T-helper 1 cell treated with Interleukin-12 subunit alpha and Interleukin-12 subunit beta and Interleukin-4 antibody, amounts not matched to agents 30 μg/mL and 1 μg/mL, for 36 hours (primary cell): Measurements from ENCODE around the gene PUS1.
"Not testable (repeated sequence)": the region's sequence is repeated elsewhere in the genome, so short reads cannot be mapped to it uniquely, and the experiment has no call there.

ENCODE experiments used
- H3K27ac Mint-ChIP-seq: one replicate; pipeline ENCODE4 v1.8.0; 2021; ENCODE audit warnings: mild to moderate bottlenecking, mixed read lengths
- H3K27me3 Mint-ChIP-seq: one replicate; pipeline ENCODE4 v1.8.0; 2021; ENCODE audit warnings: low read depth, mixed read lengths
- H3K36me3 Mint-ChIP-seq: one replicate; pipeline ENCODE4 v1.8.0; 2021; ENCODE audit warnings: low read depth, mixed read lengths
- H3K4me1 Mint-ChIP-seq: one replicate; pipeline ENCODE4 v1.8.0; 2021; ENCODE audit warnings: low read depth, mixed read lengths
- H3K4me3 Mint-ChIP-seq: one replicate; pipeline ENCODE4 v1.8.0; 2021; ENCODE audit warnings: mild to moderate bottlenecking, moderate library complexity, mixed read lengths
- H3K9me3 Mint-ChIP-seq: one replicate; pipeline ENCODE4 v1.8.0; 2021; ENCODE audit warnings: mixed read lengths

PUS1 gene

GRCh38 chr12:131928711-131929580 lies at the start of gene PUS1:
TSS of gene PUS1 (plus strand) at chr12:131929276. CDS start at chr12:131929723, 447 bp downstream.
- H3K27ac Mint-ChIP-seq, result peak within 1 kb of the TSS; percentile 94
- no peaks in the 10 kb centered on the region for H3K9me3 Mint-ChIP-seq
- H3K4me3 Mint-ChIP-seq, result peak within 1 kb of the TSS; percentile 94
- H3K27me3 Mint-ChIP-seq, result no peaks in the 10 kb centered on the region
- H3K36me3 Mint-ChIP-seq, result peaks cover 19% of the 10 kb centered on the region
- H3K4me1 Mint-ChIP-seq, result peaks cover 12% of the 10 kb centered on the region

- no peaks in the 10 kb centered on the region for H3K4me1 Mint-ChIP-seq
- H3K27me3 Mint-ChIP-seq, result peaks cover under 1% of the 10 kb centered on the region
- no peak overlapping the region for H3K4me3 Mint-ChIP-seq
- H3K27ac Mint-ChIP-seq, result no peak overlapping the region
- no peaks in the 10 kb centered on the region for H3K36me3 Mint-ChIP-seq
- peaks cover 11% of the 10 kb centered on the region for H3K9me3 Mint-ChIP-seq
These were observed 46.1 kb upstream of the PUS1 start for GRCh38 chr12:131882804-131883520.

- Mint-ChIP-seq H3K27me3 (no peaks in the 10 kb centered on the region), H3K27ac (no peak overlapping the region), H3K9me3 (peaks cover 11% of the 10 kb centered on the region), H3K36me3 (no peaks in the 10 kb centered on the region), H3K4me1 (no peaks in the 10 kb centered on the region), H3K4me3 (no peak overlapping the region)
These were observed 45.6 kb upstream of the PUS1 start for GRCh38 chr12:131883521-131883900.

- H3K9me3 Mint-ChIP-seq, result peaks cover 11% of the 10 kb centered on the region
- H3K27ac Mint-ChIP-seq, H3K27me3 Mint-ChIP-seq, H3K4me3 Mint-ChIP-seq, H3K36me3 Mint-ChIP-seq, H3K4me1 Mint-ChIP-seq: not testable (repeated sequence)
These were observed 44.0 kb upstream of the PUS1 start for GRCh38 chr12:131885076-131885475.

GRCh38 chr12:131885543-131886057 lies 43.5 kb upstream of the PUS1 start:
- H3K36me3 Mint-ChIP-seq, result no peaks in the 10 kb centered on the region
- peaks cover 11% of the 10 kb centered on the region for H3K9me3 Mint-ChIP-seq
- no peak overlapping the region for H3K4me3 Mint-ChIP-seq
- no peaks in the 10 kb centered on the region for H3K27me3 Mint-ChIP-seq
- H3K4me1 Mint-ChIP-seq, result no peaks in the 10 kb centered on the region
- no peak overlapping the region for H3K27ac Mint-ChIP-seq

GRCh38 chr12:131891722-131892121 lies 37.4 kb upstream of the PUS1 start:
- not testable (repeated sequence) for H3K27ac Mint-ChIP-seq, H3K4me1 Mint-ChIP-seq, H3K36me3 Mint-ChIP-seq, H3K9me3 Mint-ChIP-seq, H3K4me3 Mint-ChIP-seq, H3K27me3 Mint-ChIP-seq

- Mint-ChIP-seq H3K27ac (no peak overlapping the region), H3K36me3 (no peaks in the 10 kb centered on the region), H3K4me1 (peaks cover 4% of the 10 kb centered on the region), H3K9me3 (no peaks in the 10 kb centered on the region), H3K4me3 (no peak overlapping the region), H3K27me3 (no peaks in the 10 kb centered on the region)
These were observed 36.1 kb upstream of the PUS1 start for GRCh38 chr12:131892711-131893604.

- Mint-ChIP-seq H3K27ac (no peak overlapping the region), H3K4me1 (peaks cover 4% of the 10 kb centered on the region), H3K36me3 (no peaks in the 10 kb centered on the region), H3K9me3 (no peaks in the 10 kb centered on the region), H3K27me3 (no peaks in the 10 kb centered on the region), H3K4me3 (peak overlapping the region; percentile 56)
These were observed 35.3 kb upstream of the PUS1 start for GRCh38 chr12:131893605-131894312.

GRCh38 chr12:131894313-131894860 lies 34.7 kb upstream of the PUS1 start, which contains the start of gene ULK1:
TSS of gene ULK1 (plus strand) at chr12:131894622. CDS start at chr12:131895002, 380 bp downstream.
- Mint-ChIP-seq H3K27ac (peak within 1 kb of the TSS; percentile 82), H3K36me3 (no peaks in the 10 kb centered on the region), H3K4me1 (peaks cover 4% of the 10 kb centered on the region), H3K4me3 (peak within 1 kb of the TSS; percentile 84), H3K27me3 (no peaks in the 10 kb centered on the region), H3K9me3 (no peaks in the 10 kb centered on the region)

- Mint-ChIP-seq H3K27ac (peak overlapping the region; percentile 82), H3K36me3 (no peaks in the 10 kb centered on the region), H3K4me3 (peak overlapping the region; percentile 84), H3K9me3 (no peaks in the 10 kb centered on the region), H3K27me3 (no peaks in the 10 kb centered on the region), H3K4me1 (peaks cover 5% of the 10 kb centered on the region)
These were observed 34.0 kb upstream of the PUS1 start for GRCh38 chr12:131894981-131895639.

- Mint-ChIP-seq H3K4me1 (peaks cover 6% of the 10 kb centered on the region), H3K9me3 (no peaks in the 10 kb centered on the region), H3K36me3 (no peaks in the 10 kb centered on the region), H3K27ac (peak overlapping the region; percentile 82), H3K4me3 (peak overlapping the region; percentile 84), H3K27me3 (no peaks in the 10 kb centered on the region)
These were observed 33.4 kb upstream of the PUS1 start for GRCh38 chr12:131895640-131896079.

GRCh38 chr12:131896080-131896810 lies 32.8 kb upstream of the PUS1 start:
- H3K36me3 Mint-ChIP-seq, result no peaks in the 10 kb centered on the region
- no peaks in the 10 kb centered on the region for H3K27me3 Mint-ChIP-seq
- H3K4me3 Mint-ChIP-seq, result peak overlapping the region; percentile 84
- peak overlapping the region; percentile 82 for H3K27ac Mint-ChIP-seq
- no peaks in the 10 kb centered on the region for H3K9me3 Mint-ChIP-seq
- peaks cover 6% of the 10 kb centered on the region for H3K4me1 Mint-ChIP-seq
